Measurements from ENCODE around the gene CD160.

- TF ChIP-seq MXI1 (IDR thresholded peaks at IDR 0.05; ENCODE audit: borderline replicate concordance, low read depth, low read length) (no peak), CTCF (conservative IDR thresholded peaks at IDR 0.05; ENCODE audit: low read depth, low read length) (no peak), MAZ (IDR thresholded peaks at IDR 0.05; ENCODE audit: borderline replicate concordance, low read depth, low read length) (no peak)
These were observed 10.6 kb downstream of the CD160 start for GRCh38 chr1:145729666-145730436.
